NCI-H187 (cell line): Measurements from ENCODE around the gene SMOC1.
"Not testable (repeated sequence)": the region's sequence is repeated elsewhere in the genome, so short reads cannot be mapped to it uniquely, and the experiment has no call there.

Experiments used
- DNase-seq, 2 experiments: peaks; one replicate each; lab custom pipeline; 2025; lab: John Stamatoyannopoulos, UW

SMOC1 gene

DNA sequence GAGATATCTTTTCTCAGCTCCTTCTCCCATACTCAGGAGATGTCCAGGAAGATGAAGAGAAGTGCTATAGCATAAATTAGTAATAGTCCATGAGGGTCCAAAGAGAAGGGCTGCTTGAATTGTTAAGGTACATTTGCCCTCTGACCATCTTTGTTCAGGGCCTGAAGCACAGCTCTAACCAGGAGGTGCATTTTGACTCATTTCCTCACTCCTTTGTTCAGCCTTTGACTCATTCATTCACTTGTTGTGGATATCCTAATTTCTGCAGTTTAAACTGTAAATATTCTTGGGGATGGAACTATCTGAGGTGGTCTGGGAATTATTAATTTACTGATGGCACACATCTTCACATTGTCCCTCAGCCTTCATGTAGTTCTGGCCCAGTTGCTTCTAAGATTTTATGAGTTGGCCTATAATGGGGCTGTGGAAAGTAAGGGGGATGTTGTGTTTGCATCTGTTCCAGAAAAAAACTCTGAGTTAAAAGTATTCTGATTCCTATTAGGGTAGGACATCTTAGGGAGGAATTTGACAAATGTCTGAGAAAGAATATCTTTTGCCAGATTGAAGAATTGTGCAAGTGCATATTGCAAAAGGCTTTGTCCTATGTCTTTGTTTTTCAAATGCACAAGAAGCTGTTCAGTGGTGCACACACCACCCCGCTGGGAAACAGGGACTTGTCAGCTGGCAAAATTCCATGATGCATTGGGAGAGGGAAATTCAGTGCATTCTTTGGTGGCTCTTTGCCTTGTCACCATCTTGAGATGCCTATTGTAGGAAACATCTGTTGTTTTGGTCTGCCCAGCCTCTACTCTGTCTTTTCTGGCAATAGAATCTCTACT is 22.1 kb downstream of the SMOC1 start:
- DNase-seq, result no peak

DNA sequence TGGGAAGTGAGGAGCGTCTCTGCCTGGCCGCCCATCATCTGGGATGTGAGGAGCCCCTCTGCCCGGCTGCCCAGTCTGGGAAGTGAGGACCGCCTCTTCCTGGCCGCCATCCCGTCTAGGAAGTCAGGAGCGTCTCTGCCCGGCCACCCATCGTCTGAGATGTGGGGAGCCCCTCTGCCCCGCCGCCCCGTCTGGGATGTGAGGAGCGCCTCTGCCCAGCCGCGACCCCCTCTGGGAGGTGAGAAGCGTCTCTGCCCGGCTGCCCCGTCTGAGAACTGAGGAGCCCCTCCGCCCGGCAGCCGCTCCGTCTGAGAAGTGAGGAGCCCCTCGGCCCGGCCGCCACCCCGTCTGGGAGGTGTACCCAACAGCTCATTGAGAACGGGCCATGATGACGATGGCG is 23.8 kb downstream of the SMOC1 start:
- not testable (repeated sequence) for DNase-seq

DNA sequence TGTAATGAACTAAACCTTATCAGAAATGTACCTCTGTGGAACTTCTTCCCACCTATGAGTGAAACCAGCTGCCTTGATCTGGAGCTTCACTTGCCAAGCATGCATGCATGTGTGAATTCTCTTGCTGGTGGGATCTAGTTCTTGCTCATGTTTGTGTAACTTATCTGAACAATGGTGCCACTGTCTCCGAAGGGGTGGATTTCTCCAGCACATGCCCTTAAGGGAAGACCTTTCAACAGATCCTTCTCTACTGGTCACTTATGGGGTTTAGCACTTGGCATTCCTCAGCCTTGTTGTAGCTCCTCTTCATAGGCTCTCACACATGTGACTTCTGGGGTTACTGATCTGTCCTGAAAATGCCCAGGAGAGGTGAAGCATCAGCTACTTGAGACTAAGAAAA is 25.0 kb downstream of the SMOC1 start:
- no peak for DNase-seq

DNA sequence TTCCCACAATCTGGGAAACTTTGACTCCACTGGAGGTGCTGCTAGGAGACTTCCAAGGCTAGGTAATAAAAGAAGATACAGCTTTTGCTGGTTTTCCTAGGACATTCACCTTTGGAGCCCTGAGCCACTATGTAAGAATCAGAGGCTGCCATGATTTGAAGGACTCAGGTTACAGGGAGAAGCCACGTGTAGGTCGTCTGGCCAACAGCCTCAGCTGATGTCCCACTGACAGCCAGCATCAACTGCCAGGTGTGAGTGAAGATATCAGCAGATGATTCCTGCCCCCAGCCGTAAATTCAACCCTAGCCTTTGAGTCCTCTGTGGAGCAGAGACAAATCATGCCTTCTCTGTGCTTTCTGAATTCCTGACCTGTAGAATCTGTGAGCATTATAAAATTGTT is 27.0 kb downstream of the SMOC1 start:
- DNase-seq, result no peak

DNA sequence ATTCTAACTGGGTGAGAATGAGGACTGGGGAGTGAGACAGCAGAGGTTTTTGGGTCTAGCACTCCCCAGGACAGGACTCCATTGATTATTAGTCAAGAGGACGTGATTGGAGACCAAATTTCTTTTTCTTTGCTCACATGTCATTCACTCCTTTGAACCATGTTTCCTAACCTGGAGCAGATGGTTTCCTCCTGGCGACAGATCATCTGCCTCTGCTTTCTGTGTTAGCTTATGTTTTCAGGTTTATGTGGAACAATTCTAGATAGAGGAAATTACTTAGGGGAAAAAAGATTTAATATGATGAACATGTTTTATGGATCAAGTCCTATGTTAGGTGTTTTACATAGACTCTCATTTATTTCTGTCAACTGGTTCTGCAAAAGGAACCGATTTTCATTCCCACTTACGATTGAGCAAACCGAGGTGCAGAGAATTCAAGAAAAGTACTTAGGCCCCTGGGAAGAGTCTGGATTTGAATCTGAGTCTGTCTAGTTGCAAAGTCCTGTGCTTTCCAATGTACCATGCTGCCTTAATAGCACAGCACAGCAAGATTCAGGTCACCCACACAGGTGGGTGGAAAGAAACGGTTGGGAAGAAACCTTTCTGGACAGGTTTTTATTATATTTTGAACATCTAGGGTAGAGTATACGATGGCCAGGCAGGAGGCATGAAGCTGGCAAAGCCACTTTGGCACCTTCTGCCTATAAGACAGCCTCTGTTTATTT is 30.8 kb downstream of the SMOC1 start:
- DNase-seq, result no peak

DNA sequence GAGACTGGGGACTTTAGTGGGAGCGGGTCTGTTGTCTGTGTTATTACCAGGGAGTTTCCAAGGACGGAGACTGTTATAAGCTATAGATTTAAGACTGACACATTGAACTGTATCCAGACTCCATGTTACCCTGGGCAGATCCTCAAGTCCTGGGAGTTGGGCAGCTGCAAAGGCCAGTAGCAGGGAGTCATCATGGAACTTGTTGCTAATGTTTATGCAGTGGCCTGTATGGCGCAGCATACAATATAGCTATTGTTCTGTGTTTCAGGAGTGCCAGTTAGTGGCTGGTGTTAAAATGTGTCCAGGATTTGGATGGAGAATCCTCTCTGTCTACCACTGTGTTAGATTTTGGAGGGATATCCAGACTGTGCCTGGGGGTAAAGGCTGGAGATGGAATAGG is 31.7 kb downstream of the SMOC1 start:
- no peak for DNase-seq

DNA sequence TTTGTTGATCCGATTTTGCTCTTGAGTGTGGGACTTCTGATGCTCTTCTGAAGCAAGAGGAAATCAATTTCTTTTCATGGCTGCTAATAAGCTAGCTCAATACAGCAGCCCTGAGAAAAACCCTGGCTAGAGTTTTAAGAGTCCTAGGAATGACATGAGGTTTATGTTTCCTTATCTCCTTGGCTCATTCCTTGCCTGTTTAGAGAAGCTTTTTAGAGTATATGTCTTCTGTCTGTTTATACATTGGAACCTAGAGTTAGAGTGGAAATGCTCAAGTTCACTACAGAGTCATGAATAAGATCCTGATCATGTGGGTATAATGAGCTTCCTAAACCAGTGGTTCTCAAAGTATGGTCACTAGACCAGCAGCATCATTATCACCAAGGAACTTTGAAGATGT is 34.5 kb downstream of the SMOC1 start:
- DNase-seq, result no peak

DNA sequence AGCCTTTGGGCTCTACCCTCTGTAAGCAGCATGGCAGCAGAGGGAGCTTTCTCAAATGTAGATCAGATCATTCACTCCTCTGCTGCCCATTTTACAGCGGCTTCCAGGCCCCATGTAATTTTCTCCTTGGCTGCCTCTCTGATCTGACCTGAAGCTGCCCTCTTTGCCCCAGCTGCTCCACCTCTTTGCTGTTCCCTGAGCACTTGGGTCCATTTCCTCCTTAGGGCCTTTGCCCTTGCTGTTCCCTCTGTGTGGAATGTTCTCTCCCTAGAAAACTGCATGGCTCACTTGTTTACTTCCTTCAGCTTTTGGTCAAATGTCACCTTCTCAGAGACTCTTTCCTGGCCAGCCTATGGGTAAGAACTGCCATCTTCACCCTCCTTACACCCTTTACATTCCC is 37.2 kb downstream of the SMOC1 start:
- DNase-seq, result no peak

DNA sequence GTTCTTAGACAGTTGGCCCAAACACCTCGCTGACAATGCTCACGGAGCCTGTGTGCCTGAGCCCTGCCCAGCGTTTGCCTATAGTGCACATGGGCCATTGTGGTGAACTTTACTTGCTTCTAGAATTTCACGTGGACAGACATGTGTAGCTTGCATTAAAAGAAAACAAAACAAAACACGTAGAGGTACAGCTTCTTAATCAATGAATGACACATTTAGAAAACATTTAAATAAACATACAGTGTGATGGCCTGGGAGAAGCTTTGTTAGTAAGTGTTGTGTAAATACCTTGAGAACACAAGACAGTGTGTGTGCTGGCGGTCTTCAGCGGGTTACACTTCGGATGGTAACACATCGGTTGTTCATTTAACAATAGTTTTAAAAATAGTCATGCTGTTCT is 38.1 kb downstream of the SMOC1 start:
- DNase-seq, result no peak

DNA sequence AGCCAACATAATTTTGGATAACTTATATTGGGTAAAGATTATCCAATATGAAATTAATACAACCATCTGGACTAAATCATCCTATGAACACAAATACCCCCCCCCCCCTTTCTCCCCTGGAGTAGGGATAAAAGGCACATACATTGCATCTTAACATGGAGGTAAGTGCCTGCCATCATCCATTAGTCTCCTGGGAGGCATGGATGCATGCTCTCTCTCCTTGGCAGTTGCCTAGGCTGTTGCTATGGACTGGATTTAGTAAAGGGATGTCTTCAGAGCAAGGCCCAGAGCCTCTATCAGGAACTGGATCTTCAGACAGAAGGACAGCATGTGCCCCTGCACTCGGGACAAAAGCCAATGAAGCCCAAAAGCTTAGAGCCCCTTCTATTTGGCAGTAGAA is 40.6 kb downstream of the SMOC1 start:
- DNase-seq, result no peak

DNA sequence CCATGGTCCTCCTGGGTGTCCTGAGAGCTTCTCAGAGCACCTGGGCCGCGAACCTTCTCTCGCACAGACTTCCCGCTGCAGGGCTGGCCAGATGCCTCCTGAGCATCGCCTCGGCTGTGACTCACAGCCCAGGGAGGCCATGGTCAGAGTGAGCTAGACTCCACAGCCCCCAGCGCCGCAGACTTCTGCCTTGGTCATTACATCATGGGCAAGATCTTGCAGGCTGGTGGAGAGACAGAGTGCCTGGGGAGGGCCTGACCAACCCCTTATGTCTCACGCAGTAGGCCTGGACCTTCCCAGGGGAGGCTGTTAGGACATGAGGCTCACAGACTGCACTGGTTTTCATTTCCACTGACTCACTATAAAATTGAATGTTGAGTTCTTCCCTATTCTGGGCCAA is 41.8 kb downstream of the SMOC1 start:
- DNase-seq, result no peak

DNA sequence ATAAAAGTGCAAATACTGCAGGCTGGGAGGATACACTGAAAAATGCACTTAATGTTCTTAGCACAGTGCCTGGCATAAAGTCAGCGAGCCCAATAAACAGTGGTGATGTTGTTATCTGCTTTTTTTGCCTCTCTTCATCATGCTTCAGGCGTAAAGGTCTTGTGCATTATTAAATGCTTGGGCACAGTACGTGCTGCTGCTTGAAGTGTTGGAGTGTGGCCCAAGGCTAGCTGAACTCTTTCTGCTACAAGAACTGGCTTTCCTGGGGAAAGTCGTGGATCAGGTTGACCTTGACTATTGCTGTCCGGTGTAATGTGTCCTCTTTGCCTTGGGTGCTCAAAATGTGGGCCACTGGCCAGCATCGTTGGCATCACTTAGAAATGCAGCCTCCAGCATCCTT is 43.0 kb downstream of the SMOC1 start:
- no peak for DNase-seq

DNA sequence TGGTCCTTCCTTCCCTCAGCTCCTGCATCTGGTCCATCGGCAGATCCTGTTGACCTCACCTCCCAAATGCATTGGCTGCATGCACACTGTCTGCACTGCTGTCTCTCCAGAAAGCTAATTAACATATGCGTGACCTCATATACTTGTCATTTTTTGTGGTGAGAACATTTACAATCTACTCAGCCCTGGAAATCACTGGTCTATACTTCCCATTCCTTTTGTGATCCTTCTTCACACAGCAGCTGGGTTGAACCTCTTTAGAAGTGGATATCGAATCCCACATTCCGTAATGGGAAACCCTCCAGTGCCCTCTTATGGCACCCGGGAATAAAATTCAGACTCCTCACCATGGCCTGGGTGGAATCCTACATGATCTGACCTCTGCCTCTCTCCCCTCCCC is 45.0 kb downstream of the SMOC1 start:
- DNase-seq, result no peak

DNA sequence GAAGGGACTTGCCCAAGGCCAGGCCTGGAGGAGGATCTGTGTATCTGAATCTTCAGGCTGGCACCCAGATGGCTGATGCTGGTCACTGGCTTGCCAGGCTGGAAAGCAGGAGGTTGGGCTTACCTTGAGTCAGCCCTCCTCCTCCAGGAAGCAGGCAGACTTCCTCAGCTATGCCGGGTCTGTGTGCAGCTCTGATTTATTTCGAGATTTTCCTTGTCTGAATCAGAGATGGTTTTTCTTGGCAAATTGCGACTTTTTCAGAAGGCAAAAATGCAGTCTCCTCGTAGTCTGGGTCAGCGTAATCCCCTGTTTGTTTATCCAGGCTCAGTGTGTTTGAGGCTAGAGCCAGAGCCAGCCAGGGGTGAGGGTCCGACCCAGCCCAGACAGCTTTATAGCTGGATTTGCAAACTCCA is 48.9 kb downstream of the SMOC1 start:
- no peak for DNase-seq

DNA sequence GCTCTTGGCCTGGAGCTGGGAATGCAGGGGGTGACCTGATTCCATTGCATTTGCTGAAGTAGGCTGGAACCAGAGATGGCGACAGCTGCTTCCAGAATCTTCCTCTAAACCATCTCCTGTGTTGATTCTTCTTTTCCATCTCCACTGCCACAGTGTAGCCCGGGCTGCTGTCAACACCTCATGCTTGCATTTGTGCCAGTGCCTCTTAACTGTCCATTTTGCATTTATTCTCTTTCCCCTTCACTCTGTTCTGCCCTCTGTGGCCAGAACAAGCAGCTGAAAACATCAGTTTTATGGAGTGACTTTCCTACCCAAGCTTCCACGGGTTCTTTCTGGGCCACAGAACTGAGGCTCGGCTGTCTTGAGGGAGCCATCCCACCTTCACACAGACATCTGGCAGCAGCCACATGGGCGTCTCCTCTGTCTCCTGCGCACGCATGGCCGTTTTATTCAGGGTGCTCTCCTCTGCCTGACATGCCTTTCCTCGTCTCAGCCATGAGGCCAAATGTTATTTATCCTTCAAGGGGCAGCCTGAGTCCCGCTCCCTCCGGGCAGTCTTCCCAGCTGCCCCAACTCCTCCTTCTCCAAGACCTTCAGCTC is 51.7 kb downstream of the SMOC1 start:
- DNase-seq, result no peak

DNA sequence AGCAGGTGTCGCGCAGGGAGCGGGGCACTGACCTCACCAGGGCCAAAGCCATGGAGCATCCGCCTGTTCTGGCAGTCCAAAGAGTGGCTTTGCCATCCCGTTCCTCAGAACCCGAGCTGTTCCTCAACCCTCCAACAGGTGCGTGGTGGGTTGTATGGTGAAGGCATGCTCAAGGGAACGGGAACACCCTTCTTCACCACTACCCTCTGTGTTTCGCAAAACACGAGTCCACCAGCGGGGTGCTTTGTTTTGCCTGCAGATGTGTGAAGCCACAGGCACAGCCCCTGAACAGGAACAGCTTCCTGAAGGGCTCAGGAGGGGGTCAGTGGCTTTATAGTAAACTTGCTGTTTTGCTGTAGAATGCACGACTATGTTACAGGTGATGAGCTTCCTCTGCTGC is 52.7 kb downstream of the SMOC1 start:
- no peak for DNase-seq

DNA sequence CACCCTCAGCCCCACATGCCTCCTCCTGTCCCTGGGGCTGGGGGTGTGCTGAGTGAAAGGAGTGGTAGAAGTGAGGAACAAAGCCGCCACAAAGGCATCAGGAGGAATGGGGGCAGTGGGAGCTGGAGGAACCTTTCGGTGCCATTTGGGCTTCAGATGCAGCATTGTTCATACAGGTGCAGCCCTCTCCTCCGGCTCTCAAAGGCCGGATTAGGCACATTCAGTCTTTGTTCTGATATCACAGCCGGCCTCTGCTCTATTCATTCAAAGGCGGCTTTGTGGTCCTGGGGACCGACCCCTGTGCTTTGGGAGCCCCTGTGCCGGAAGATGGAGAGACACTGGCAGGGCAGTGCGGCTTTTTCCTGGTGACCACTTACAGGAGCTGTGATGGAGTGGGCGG is 53.2 kb downstream of the SMOC1 start:
- no peak for DNase-seq

DNA sequence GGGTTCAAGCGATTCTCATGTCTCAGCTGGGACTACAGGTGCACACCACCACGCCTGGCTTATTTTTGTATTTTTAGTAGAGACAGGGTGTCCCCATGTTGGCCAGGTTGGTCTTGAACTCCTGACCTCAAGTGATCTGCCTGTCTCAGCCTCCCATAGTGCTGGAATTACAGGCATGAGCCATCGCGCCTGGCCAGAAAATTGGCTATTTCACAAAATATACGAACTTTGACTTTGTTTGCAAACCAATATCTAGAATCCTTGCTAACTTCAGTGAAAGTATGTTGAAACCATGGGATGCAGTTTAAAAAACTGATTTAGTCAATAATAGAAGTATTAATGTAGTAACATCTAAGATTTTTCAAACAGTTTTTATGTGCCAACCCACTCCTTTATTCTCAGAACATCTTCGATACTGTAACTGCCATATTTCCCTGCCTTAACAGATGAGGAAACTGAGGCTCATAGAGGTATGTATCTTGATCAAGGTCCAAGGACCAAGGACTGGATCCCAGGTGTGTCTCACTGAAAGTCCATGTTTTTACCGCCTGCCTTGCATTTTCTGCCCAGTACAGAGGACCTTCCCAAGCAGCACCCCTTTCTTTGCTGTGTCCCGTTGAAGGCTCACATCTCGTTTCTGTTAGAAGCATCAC is 54.5 kb downstream of the SMOC1 start:
- no peak for DNase-seq

DNA sequence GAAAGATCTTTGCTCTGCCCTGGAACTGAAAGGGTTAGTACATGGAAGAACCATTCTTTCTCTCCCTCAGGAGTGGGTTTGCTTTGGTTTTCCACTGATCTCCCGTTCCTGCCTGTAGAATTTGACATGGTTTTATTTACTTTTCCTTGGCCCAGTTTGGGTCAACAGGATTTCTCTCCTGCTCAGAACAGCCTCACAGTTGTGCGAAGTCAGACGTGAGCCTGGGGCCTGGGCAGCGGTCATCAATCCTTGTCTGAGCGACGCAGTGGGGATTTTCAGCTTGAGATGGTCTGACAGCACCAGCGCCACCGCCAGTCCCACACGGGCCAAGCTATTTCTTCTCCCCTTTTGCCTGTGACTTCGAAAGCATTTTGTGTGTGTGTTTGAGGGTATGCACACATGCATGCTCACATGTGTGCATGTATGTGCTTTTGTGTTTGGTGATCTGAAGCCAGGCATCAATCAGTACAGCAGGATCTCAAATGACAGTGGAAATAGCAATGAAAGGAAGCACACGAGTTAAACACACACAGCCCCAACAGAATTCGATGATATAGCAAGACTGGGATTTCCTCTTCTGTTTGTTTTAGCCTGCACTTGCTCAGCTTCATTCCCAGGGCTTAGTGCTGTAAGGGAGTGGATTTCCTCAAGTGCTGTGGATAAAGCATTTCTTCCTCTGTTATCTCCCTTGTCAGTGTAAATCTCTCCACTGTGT is 58.3 kb downstream of the SMOC1 start:
- DNase-seq, result no peak

DNA sequence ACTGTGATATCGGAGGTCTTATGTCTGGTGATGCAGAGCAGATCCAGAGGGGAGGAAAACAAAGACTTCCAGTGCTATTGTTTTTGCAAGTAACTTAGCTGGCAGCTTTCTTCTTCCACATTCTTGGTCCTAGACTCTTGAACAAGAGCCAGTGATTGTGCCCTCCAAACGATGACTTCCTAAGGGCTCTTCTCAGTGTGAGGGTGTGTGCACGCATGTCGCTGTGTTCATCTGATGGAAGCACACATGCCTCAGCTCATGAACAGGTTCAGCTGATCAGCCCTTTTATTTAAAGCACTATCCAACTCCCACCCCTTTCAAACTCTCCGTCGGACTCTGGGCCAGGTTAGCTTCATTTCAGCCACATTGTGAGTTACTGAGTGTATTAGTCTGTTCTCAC is 59.5 kb downstream of the SMOC1 start:
- no peak for DNase-seq

DNA sequence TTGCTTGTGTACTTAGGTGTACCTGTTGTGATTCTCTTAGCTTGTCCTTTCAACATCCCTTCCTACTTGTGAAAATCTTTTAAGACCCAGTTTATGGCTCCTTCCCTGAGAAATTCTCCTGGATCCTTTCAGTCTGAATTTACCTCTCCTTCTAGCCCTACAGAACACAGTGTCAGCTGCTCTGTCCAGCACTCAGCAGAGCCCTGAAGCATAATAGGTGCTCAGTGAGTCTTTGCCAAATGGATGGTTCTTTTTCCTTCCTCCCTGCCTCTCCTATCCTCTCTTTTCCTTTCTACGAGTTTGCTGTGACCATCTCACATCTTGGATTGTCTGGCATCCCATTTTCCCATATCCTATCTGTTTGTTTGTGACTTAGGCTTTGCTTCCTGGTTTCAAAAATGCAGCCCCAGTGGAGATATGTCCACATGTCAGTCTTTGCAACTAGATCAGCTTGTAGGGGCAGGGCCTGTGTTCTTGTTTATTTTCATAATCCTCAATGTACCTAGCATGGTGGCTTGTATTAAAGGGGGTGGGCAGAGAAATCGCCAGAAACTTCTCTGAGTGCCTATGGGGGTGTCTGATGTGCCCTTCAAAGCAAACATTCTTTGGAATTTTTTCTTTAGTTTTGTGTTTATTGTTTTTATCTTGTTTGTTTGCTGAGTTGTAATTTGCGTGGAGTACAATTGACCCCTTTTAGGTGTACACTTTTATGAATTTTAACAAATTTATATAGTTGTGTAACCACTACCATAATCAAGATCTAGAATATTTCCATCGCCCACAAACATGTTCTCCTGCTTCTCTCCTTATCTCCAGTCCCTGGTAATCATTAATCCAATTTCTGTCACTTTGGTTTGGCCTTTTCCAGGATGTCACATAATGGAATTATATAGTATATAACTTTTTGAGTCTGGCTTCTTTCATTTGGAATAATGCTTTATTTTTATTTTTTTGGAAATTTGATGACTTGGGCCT is 62.8 kb downstream of the SMOC1 start:
- DNase-seq, result no peak
